WTC11 (cell line): ENCODE results near the gene ZNF429.

ENCODE experiments used
- JUN ChIP-seq: sonication (generic); formaldehyde crosslinking; IDR thresholded peaks from 2 replicates; pipeline ENCODE4 v1.8.0; 2023; ENCODE audit warnings: mild to moderate bottlenecking, missing genetic modification reagents
- SMAD3 ChIP-seq: sonication (generic); formaldehyde crosslinking; IDR thresholded peaks from 2 replicates; pipeline ENCODE4 v1.8.0; 2022; ENCODE audit warnings: missing genetic modification reagents, mild to moderate bottlenecking, borderline replicate concordance
- USF2 ChIP-seq: sonication (generic); formaldehyde crosslinking; IDR thresholded peaks from 2 replicates; pipeline ENCODE4 v1.8.1; 2023; ENCODE audit warnings: mild to moderate bottlenecking, missing genetic modification reagents, moderate library complexity
- ZBTB43 ChIP-seq: sonication (generic); formaldehyde crosslinking; IDR thresholded peaks from 2 replicates; pipeline ENCODE4 v1.8.1; 2023; ENCODE audit warnings: mild to moderate bottlenecking, missing genetic modification reagents
- TF ChIP-seq, protein P1 (sequence below): fragments of 200-600 bp; IDR thresholded peaks from 2 replicates; pipeline ENCODE4 v1.8.0; 2022; ENCODE audit warnings: antibody characterized with exemption
- TF ChIP-seq, protein P2 (sequence below): sonication (generic); formaldehyde crosslinking; IDR thresholded peaks from 2 replicates; pipeline ENCODE4 v1.8.1; 2023; ENCODE audit warnings: mild to moderate bottlenecking, missing genetic modification reagents, moderate library complexity

DNA sequence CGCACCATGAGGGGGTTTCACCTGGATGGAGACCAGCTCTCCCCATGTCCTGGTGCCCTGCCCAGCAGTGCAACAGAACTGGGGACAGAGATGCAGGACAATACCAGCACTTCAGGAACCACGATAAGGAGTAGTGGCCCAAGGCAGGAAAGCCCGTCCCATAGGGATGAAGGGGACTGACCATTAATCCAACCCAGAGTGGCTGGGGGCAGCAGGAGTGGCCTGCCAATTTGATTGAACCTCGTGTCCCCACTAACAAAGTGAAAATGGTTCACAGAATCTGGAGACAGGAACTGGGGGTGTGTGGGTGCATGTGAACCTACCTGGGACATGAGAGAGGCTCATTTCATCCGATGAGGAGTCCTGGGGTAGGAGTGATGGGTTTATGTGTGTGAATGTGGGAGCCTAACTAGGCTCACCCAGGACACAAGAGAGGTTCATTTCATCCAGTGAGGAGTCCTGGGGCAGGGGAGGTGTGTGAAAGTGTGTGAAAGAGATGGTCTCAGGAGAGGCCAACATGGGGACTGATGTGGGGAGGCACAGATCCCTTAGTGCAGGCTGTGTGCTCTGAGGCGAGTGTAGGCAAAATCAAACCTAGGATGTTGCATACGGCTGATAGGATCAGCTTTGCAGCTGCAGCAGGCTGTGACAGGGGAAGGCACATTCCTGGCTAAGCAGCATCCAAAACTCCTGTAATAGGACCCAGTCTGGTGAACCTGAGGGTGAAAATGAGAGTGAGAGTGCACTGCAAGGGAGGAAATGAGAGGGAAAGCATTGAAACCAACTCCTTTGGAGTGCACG, 98.2 kb downstream of the ZNF429 start:
- TF ChIP-seq JUN (CRISPR knock-in tag) (no peak), USF2 (no peak), ZBTB43 (CRISPR knock-in tag) (no peak), SMAD3 (CRISPR knock-in tag) (no peak)
- TF ChIP-seq, protein P1, sequence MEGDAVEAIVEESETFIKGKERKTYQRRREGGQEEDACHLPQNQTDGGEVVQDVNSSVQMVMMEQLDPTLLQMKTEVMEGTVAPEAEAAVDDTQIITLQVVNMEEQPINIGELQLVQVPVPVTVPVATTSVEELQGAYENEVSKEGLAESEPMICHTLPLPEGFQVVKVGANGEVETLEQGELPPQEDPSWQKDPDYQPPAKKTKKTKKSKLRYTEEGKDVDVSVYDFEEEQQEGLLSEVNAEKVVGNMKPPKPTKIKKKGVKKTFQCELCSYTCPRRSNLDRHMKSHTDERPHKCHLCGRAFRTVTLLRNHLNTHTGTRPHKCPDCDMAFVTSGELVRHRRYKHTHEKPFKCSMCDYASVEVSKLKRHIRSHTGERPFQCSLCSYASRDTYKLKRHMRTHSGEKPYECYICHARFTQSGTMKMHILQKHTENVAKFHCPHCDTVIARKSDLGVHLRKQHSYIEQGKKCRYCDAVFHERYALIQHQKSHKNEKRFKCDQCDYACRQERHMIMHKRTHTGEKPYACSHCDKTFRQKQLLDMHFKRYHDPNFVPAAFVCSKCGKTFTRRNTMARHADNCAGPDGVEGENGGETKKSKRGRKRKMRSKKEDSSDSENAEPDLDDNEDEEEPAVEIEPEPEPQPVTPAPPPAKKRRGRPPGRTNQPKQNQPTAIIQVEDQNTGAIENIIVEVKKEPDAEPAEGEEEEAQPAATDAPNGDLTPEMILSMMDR: no peak
- TF ChIP-seq, protein P2, sequence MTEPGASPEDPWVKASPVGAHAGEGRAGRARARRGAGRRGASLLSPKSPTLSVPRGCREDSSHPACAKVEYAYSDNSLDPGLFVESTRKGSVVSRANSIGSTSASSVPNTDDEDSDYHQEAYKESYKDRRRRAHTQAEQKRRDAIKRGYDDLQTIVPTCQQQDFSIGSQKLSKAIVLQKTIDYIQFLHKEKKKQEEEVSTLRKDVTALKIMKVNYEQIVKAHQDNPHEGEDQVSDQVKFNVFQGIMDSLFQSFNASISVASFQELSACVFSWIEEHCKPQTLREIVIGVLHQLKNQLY (CRISPR knock-in tag): no peak
